HUES6 (cell line): ENCODE measurements around the gene MYO9B.
"Not testable (repeated sequence)": the region's sequence is repeated elsewhere in the genome, so short reads cannot be mapped to it uniquely, and the experiment has no call there.

ENCODE experiments used
- H3K27ac ChIP-seq: 2 replicates; pipeline ENCODE4 v1.7.0; 2013; ENCODE audit warnings: low read depth, mild to moderate bottlenecking, low read length, inconsistent platforms
- H3K27me3 ChIP-seq: 2 replicates; pipeline ENCODE4 v1.6.1; 2013; ENCODE audit warnings: low read length; ENCODE audit not compliant: control insufficient read depth, insufficient read depth
- H3K36me3 ChIP-seq: 2 replicates; pipeline ENCODE4 v1.6.1; 2013; ENCODE audit warnings: low read length; ENCODE audit not compliant: control insufficient read depth, insufficient read depth
- H3K4me1 ChIP-seq: 2 replicates; pipeline ENCODE4 v1.6.1; 2013; ENCODE audit warnings: low read length; ENCODE audit not compliant: control insufficient read depth, insufficient read depth
- H3K4me3 ChIP-seq: 2 replicates; pipeline ENCODE4 v1.5.1; 2013; ENCODE audit warnings: low read depth, low read length
- H3K9ac ChIP-seq: one replicate; pipeline ENCODE4 v1.6.1; 2013; ENCODE audit warnings: mild to moderate bottlenecking, low read length
- H3K9me3 ChIP-seq: 2 replicates; pipeline ENCODE4 v1.6.1; 2013; ENCODE audit warnings: low read depth, low read length; ENCODE audit not compliant: control insufficient read depth, insufficient read depth

Gene MYO9B

GRCh38 chr19:17184371-17184841 is 108.8 kb downstream of the MYO9B start:
- no peaks in the 10 kb centered on the region for H3K9me3 ChIP-seq
- H3K27me3 ChIP-seq, result no peaks in the 10 kb centered on the region
- peaks cover 52% of the 10 kb centered on the region for H3K36me3 ChIP-seq
- no peak overlapping the region for H3K27ac ChIP-seq
- H3K4me3 ChIP-seq, result no peak overlapping the region
- H3K4me1 ChIP-seq, result peaks cover 10% of the 10 kb centered on the region
- no peak overlapping the region for H3K9ac ChIP-seq

GRCh38 chr19:17185590-17185989 is 110.0 kb downstream of the MYO9B start:
- no peaks in the 10 kb centered on the region for H3K27me3 ChIP-seq
- H3K27ac ChIP-seq, result no peak overlapping the region
- no peak overlapping the region for H3K4me3 ChIP-seq
- no peaks in the 10 kb centered on the region for H3K9me3 ChIP-seq
- no peak overlapping the region for H3K9ac ChIP-seq
- H3K4me1 ChIP-seq, result peaks cover 9% of the 10 kb centered on the region
- peaks cover 57% of the 10 kb centered on the region for H3K36me3 ChIP-seq

DNA sequence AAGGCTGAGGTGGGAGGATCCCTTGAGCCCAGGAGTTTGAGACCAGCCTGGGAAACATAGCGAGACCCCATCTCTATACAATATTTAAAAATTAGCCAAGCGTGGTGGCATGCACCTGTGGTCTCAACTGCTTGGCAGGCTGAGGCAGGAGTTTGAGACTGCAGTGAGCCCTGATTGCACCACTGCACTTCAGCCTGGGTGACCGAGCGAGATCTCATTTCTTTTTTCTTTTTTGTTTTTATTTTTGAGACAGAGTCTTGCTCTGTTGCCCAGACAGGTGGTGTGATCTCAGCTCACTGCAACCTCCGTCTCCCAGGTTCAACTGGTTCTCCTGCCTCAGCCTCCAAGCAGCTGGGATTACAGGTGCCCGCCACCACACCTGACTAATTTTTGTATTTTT is 116.2 kb downstream of the MYO9B start:
- not testable (repeated sequence) for H3K9me3 ChIP-seq, H3K27me3 ChIP-seq, H3K4me1 ChIP-seq, H3K27ac ChIP-seq, H3K4me3 ChIP-seq, H3K9ac ChIP-seq
- H3K36me3 ChIP-seq, result peaks cover 71% of the 10 kb centered on the region

DNA sequence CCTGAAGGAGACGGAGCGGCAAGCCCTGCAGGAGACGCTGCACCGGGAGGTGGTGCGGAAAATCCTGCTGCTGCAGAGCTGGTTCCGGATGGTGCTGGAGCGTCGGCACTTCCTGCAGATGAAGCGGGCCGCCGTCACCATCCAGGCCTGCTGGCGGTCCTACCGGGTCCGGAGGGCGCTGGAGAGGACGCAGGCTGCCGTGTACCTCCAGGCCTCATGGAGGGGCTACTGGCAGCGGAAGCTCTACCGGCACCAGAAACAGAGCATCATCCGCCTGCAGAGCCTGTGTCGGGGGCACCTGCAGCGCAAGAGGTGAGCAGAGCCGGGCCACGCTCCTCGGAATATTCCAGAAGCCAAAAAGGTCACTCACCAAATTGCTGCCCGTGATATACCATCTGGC is 117.2 kb downstream of the MYO9B start:
- no peak overlapping the region for H3K27ac ChIP-seq
- H3K9me3 ChIP-seq, result no peaks in the 10 kb centered on the region
- peaks cover 70% of the 10 kb centered on the region for H3K36me3 ChIP-seq
- H3K4me1 ChIP-seq, result no peaks in the 10 kb centered on the region
- H3K27me3 ChIP-seq, result no peaks in the 10 kb centered on the region
- H3K9ac ChIP-seq, result no peak overlapping the region
- H3K4me3 ChIP-seq, result no peak overlapping the region

DNA sequence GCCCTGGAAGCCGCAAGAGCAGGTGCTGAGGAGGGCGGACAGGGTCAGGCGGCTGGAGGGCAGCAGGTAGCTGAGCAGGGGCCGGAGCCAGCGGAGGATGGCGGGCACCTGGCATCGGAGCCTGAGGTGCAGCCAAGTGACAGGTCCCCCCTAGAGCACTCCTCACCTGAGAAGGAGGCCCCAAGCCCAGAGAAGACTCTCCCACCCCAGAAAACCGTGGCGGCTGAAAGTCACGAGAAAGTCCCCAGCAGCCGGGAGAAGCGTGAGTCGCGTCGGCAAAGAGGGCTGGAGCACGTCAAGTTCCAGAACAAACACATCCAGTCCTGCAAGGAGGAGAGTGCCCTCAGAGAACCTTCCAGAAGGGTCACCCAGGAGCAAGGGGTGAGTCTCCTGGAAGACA is 119.0 kb downstream of the MYO9B start:
- Histone ChIP-seq H3K4me1 (no peaks in the 10 kb centered on the region), H3K4me3 (no peak overlapping the region), H3K36me3 (peaks cover 70% of the 10 kb centered on the region), H3K9ac (no peak overlapping the region), H3K27ac (no peak overlapping the region), H3K9me3 (no peaks in the 10 kb centered on the region), H3K27me3 (no peaks in the 10 kb centered on the region)

GRCh38 chr19:17195106-17195505 is 119.5 kb downstream of the MYO9B start:
- no peaks in the 10 kb centered on the region for H3K4me1 ChIP-seq
- H3K9ac ChIP-seq, result no peak overlapping the region
- H3K9me3 ChIP-seq, result no peaks in the 10 kb centered on the region
- H3K4me3 ChIP-seq, result no peak overlapping the region
- H3K36me3 ChIP-seq, result peaks cover 69% of the 10 kb centered on the region
- no peak overlapping the region for H3K27ac ChIP-seq
- no peaks in the 10 kb centered on the region for H3K27me3 ChIP-seq

GRCh38 chr19:17196610-17197009 is 121.0 kb downstream of the MYO9B start:
- Histone ChIP-seq H3K36me3 (peaks cover 74% of the 10 kb centered on the region), H3K4me1 (no peaks in the 10 kb centered on the region), H3K9me3 (no peaks in the 10 kb centered on the region)

DNA sequence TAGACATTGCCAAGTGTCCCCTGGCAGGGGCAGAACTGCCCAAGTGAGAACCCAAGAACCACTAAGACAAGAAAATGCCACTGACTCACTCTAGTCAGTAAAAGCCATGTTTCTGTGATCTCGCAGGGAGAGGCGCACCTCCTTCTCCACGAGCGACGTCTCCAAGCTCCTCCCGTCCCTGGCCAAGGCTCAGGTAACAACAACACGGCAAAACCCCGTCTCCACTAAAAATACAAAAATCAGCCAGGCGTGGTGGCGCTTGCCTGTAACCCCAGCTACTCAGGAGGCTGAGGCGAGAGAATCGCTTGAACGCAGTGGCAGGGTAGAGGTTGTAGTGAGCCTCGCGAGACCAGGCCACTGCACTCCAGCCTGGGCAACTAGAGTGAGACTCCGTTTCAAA is 122.1 kb downstream of the MYO9B start:
- Histone ChIP-seq H3K4me3 (no peak overlapping the region), H3K9me3 (no peaks in the 10 kb centered on the region), H3K36me3 (peaks cover 80% of the 10 kb centered on the region), H3K27me3 (no peaks in the 10 kb centered on the region), H3K9ac (no peak overlapping the region), H3K27ac (no peak overlapping the region), H3K4me1 (no peaks in the 10 kb centered on the region)

More at GRCh38 chr19:17196610-17197009, 121.0 kb downstream of the MYO9B start:
- Histone ChIP-seq H3K9ac (no peak overlapping the region), H3K4me3 (no peak overlapping the region), H3K27ac (no peak overlapping the region), H3K27me3 (no peaks in the 10 kb centered on the region)

GRCh38 chr19:17200408-17201079 is 125.0 kb downstream of the MYO9B start:
- Histone ChIP-seq H3K36me3 (peaks cover 66% of the 10 kb centered on the region), H3K4me1 (no peaks in the 10 kb centered on the region), H3K27ac (no peak overlapping the region), H3K4me3 (no peak overlapping the region), H3K9ac (no peak overlapping the region), H3K27me3 (no peaks in the 10 kb centered on the region), H3K9me3 (no peaks in the 10 kb centered on the region)

DNA sequence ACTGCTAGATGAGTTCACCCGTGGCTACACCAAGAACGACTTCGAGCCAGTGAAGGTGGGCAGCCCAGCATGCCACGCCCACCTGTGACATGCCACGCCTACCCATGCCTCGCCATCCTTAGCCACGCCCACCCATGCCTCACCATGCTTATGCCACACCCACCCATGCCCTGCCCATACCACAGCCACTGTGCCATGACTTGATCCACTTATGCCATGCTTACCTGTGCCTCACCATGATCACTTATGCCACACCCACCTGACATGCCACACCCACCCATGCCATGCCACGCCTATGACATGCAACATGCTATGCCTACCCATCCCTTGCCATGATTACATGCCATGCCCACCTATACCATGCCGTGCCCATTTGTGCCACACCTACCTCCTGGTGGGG is 126.7 kb downstream of the MYO9B start:
- Histone ChIP-seq H3K9ac (no peak overlapping the region), H3K4me3 (no peak overlapping the region), H3K36me3 (peaks cover 74% of the 10 kb centered on the region), H3K9me3 (no peaks in the 10 kb centered on the region), H3K27me3 (no peaks in the 10 kb centered on the region), H3K27ac (no peak overlapping the region), H3K4me1 (no peaks in the 10 kb centered on the region)

DNA sequence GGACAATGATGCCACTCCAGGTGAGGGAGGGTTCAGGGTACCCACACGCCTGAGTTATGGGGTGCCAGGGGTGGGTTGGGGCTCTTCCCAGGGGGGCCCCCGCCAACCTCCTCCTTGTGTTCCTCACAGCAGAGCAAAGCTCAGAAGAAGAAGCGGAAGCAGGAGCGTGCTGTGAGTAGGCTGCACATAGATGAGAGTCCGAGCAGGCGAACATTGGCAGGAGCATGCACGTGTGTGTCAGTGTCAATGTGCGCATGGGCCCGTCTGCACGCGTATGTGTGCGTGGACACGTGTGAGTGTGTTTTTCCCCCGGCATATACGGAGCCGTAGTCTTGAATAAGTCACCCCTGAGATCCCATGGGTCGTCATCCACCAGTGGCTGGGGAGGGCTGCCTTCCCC is 127.1 kb downstream of the MYO9B start:
- H3K9me3 ChIP-seq, result no peaks in the 10 kb centered on the region
- no peaks in the 10 kb centered on the region for H3K27me3 ChIP-seq
- H3K4me3 ChIP-seq, result no peak overlapping the region
- H3K4me1 ChIP-seq, result no peaks in the 10 kb centered on the region
- peaks cover 70% of the 10 kb centered on the region for H3K36me3 ChIP-seq
- H3K27ac ChIP-seq, result no peak overlapping the region
- no peak overlapping the region for H3K9ac ChIP-seq
